Measurements from ENCODE around the gene FGGY.

Gene FGGY

DNA sequence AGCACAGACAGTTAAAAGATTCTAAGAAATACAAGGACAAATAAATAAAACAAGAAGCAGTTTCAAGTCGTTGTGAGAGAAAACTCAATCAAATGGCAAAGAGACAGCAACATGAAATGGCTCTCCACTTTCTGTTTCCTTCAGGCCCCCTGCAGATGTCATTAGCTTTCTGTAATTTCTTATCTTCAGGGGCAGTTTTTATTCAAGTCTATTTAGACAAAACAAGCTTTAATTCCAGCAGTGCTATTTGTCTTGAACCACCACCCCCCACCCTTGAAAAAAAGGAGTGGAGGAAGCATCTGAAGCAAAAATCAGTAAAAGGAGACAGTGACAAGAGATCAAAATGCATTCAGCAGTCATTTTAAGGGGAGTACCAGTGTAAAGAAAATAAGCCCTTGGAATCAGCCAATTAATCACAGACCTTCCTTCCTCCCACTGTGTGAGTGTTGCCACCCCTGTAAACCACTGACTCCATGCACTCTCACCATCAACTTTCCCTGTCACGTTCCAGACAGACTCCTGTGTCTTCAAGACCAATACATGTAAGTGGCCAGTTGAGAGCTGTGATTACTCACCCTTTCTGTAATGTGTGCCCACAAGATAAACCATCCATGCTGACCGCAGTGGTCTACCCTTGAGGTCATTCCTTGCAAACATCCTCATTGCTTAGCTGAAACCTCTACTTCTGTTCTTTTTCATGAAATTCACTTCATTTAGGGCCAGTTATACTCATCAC lies 381.8 kb downstream of the FGGY start:
- DNase-seq, result no peak

GRCh38 chr1:59680044-59680443 lies 383.1 kb downstream of the FGGY start:
- no peak for DNase-seq
- TF ChIP-seq POLR2A (IDR thresholded peaks at IDR 0.05; ENCODE audit: low read length) (no peak), GATA1 (IDR thresholded peaks at IDR 0.05; ENCODE audit: low read depth, low read length) (no peak)

More for the DNA sequence above, 381.8 kb downstream of the FGGY start:
- no peak for TF ChIP-seq GATA1 (IDR thresholded peaks at IDR 0.05; ENCODE audit: low read depth, low read length)
- TF ChIP-seq POLR2A (IDR thresholded peaks at IDR 0.05; ENCODE audit: low read length), result no peak

DNA sequence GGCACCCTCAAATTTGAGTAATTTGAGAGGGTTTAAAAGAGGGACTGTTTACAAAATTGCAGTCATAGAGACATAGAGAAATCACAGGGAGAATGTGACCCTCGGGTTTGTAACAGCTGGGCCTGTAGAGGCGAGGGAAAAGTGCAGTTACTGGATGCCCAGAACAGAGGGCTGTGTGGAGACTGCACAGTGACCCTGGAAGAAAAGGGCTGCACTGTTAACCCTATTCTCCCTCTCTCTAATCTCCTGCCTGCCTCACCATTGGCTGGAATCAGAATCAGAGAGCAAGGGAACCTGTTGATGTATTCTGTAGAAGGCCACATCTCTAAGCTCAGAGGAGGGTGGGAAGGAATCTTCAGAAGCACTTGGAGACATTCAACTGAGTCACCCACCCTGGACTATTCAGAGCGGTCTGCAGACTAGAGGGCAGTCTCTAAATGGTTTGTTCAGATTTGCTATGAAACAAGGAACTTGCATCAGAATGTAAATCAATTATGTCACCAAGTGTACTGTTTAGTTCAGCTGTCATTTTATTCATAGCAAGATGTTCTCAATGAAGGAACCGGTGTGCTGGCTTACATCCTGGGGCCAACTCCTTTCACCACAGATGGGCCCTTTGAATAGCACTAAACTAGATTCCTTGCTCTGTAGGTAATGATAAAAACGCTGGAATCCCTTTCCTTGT lies 385.6 kb downstream of the FGGY start:
- no peak for TF ChIP-seq POLR2A (IDR thresholded peaks at IDR 0.05; ENCODE audit: low read length)
- TF ChIP-seq GATA1 (IDR thresholded peaks at IDR 0.05; ENCODE audit: low read depth, low read length), result no peak
- no peak for DNase-seq

GRCh38 chr1:59683197-59683596 lies 386.3 kb downstream of the FGGY start:
- TF ChIP-seq POLR2A (IDR thresholded peaks at IDR 0.05; ENCODE audit: low read length) (no peak), GATA1 (IDR thresholded peaks at IDR 0.05; ENCODE audit: low read depth, low read length) (no peak)
- no peak for DNase-seq

GRCh38 chr1:59684698-59685097 lies 387.8 kb downstream of the FGGY start:
- TF ChIP-seq GATA1 (IDR thresholded peaks at IDR 0.05; ENCODE audit: low read depth, low read length), result no peak

DNA sequence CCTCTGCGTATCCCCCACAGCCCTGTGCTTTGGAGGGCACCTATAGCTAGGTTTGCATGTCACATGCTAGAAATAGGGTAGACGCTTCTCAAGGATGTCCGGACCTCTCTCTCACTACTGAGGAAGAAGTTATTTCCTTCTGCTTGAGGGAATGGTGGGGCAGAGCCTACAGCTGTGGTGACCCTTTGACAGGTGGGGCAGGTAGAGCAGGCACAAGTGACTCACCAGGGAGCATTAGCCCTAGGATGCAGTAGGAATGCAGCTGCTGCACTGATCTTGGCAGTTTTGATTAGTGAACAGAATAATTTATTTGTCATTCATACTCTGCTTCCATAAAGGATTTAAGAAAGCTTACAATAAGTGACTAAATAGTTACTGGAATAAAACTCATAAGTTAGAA lies 388.2 kb downstream of the FGGY start:
- no peak for DNase-seq
- no peak for TF ChIP-seq POLR2A (IDR thresholded peaks at IDR 0.05; ENCODE audit: low read length)

More at GRCh38 chr1:59684698-59685097, 387.8 kb downstream of the FGGY start:
- no peak for DNase-seq

DNA sequence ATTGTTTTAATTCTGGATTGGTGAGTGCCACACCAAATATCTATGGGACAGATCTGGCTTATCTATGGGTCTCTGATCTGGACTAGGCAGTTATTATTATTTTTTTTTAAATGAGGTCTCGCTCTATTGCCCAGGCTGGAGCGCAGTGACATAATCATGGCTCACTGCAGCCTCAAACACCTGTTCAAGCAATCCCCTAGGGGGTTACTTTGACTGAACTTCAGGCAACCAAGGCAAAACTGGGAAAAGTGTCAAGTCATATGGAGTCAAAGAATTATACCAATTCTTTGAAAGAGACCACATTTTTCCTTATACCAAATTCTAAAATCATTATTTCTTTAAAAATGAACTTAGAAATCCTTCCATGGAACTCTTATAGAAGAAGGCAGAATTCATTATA lies 388.8 kb downstream of the FGGY start:
- TF ChIP-seq GATA1 (IDR thresholded peaks at IDR 0.05; ENCODE audit: low read depth, low read length), result no peak
- TF ChIP-seq POLR2A (IDR thresholded peaks at IDR 0.05; ENCODE audit: low read length), result no peak
- DNase-seq, result no peak

DNA sequence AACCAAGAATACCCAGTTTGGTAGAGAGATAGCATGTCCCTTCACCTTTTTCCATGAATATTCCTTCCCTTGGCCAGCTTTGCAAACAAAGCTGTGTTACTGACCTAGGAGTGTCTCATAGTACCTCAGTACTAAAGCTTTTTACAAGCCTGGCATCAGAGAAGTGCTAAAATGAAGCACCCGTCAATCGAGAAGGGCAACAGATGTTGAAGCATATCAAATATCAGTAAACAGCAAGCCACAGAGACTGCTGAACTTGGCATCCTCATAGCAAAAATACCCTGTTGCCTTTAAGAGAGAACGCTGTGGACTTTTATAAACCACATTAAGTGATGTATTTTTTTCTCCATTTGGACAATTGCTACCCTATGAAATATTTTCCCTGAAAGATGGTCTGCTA lies 389.3 kb downstream of the FGGY start:
- DNase-seq, result no peak
- TF ChIP-seq GATA1 (IDR thresholded peaks at IDR 0.05; ENCODE audit: low read depth, low read length) (no peak), POLR2A (IDR thresholded peaks at IDR 0.05; ENCODE audit: low read length) (no peak)

GRCh38 chr1:59686574-59686973 lies 389.7 kb downstream of the FGGY start:
- no peak for DNase-seq
- TF ChIP-seq GATA1 (IDR thresholded peaks at IDR 0.05; ENCODE audit: low read depth, low read length) (no peak), POLR2A (IDR thresholded peaks at IDR 0.05; ENCODE audit: low read length) (no peak)

- no peak for DNase-seq
- TF ChIP-seq GATA1 (IDR thresholded peaks at IDR 0.05; ENCODE audit: low read depth, low read length) (no peak), POLR2A (IDR thresholded peaks at IDR 0.05; ENCODE audit: low read length) (no peak)
Measured at GRCh38 chr1:59687081-59687480, 390.2 kb downstream of the FGGY start.

- TF ChIP-seq POLR2A (IDR thresholded peaks at IDR 0.05; ENCODE audit: low read length) (no peak), GATA1 (IDR thresholded peaks at IDR 0.05; ENCODE audit: low read depth, low read length) (no peak)
- DNase-seq, result no peak
Measured at GRCh38 chr1:59688976-59689375, 392.1 kb downstream of the FGGY start.

DNA sequence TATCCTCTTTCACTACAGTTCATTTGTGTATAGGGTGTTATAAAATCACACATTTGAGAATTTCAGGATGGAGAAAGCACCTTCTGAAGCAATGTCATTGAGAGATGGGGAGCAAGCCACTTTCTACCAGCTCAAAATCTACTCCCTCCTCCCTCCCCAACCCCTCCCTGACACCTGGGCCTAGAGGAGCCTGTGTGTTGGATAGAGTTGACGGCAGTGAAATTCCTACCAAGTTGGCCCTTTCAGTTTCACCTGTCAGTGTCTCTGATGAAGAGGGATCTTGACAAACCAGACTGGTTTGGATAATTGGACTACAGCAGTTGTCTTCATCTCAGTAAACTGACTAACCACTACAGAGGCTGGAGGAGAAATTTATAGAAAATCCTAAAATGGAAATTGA lies 392.8 kb downstream of the FGGY start:
- DNase-seq, result no peak
- TF ChIP-seq POLR2A (IDR thresholded peaks at IDR 0.05; ENCODE audit: low read length) (no peak), GATA1 (IDR thresholded peaks at IDR 0.05; ENCODE audit: low read depth, low read length) (no peak)

DNA sequence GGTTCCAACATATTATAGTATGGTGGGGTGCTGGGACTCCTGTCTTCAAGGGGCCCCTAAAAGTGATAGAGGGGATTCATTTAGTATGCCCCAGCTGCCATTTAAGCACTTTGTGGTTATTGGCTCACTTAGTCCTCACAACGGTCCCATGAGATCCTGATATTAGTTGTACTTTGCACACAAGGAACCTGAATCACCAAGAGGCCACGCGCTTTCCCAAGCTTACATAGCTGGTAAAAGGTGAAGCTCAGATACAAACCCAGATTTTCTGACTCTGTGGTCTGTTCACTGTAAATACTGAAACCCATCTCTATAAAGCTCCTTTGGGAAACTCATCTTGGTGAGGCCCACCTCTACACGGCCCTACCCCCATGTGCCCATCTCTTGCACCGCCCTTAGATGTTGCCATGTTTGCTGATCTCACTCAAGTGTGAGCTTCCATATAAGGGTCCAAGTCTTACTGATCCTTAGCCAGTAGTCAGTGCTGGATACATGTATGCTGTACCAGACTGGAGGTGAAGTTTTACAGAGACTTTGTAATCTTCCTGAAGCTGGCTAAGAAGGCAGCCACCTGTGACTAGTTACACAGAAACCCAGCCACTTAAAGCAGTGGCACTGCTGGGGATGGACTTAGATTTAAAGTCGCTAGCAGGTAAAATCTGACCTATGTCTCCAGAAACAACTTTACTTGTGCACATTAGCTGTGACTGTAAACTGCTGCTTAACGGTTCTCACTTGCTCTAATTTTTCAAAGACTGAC lies 393.5 kb downstream of the FGGY start:
- DNase-seq, result no peak
- TF ChIP-seq POLR2A (IDR thresholded peaks at IDR 0.05; ENCODE audit: low read length), result no peak
- TF ChIP-seq GATA1 (IDR thresholded peaks at IDR 0.05; ENCODE audit: low read depth, low read length), result no peak

GRCh38 chr1:59691261-59691660 lies 394.4 kb downstream of the FGGY start:
- TF ChIP-seq POLR2A (IDR thresholded peaks at IDR 0.05; ENCODE audit: low read length), result no peak
- no peak for TF ChIP-seq GATA1 (IDR thresholded peaks at IDR 0.05; ENCODE audit: low read depth, low read length)
- DNase-seq, result no peak
